ENCODE measurements around the gene TNNI3K.

The TNNI3K gene

GRCh38 chr1:74496669-74497068, 261.5 kb downstream of the TNNI3K start:
- in situ Hi-C loops (cut with MboI; ENCODE audit: low pct_unique_long_range_greater_than_20kb, low sequenced_read_pairs, unreplicated experiment): no loop called here
- TF ChIP-seq CTCF (IDR thresholded peaks at IDR 0.05; ENCODE audit: extremely low read depth, insufficient read depth, missing control alignments): no peak
- no peak for DNase-seq (ENCODE audit: low spot score)

GRCh38 chr1:74498901-74499300, 263.7 kb downstream of the TNNI3K start:
- no peak for TF ChIP-seq CTCF (IDR thresholded peaks at IDR 0.05; ENCODE audit: extremely low read depth, insufficient read depth, missing control alignments)
- in situ Hi-C loops (cut with MboI; ENCODE audit: low pct_unique_long_range_greater_than_20kb, low sequenced_read_pairs, unreplicated experiment): no loop called here
- DNase-seq (ENCODE audit: low spot score): no peak

GRCh38 chr1:74502432-74502831, 267.2 kb downstream of the TNNI3K start:
- no peak for TF ChIP-seq CTCF (IDR thresholded peaks at IDR 0.05; ENCODE audit: extremely low read depth, insufficient read depth, missing control alignments)
- peak; percentile 12 for DNase-seq (ENCODE audit: low spot score)
- in situ Hi-C loops (cut with MboI; ENCODE audit: low pct_unique_long_range_greater_than_20kb, low sequenced_read_pairs, unreplicated experiment): no loop called here

- TF ChIP-seq CTCF (IDR thresholded peaks at IDR 0.05; ENCODE audit: extremely low read depth, insufficient read depth, missing control alignments): no peak
- in situ Hi-C loops (cut with MboI; ENCODE audit: low pct_unique_long_range_greater_than_20kb, low sequenced_read_pairs, unreplicated experiment): no loop called here
- DNase-seq (ENCODE audit: low spot score): no peak
Observed at GRCh38 chr1:74502858-74503257, 267.7 kb downstream of the TNNI3K start.

- peak; percentile 89 for TF ChIP-seq CTCF (IDR thresholded peaks at IDR 0.05; ENCODE audit: extremely low read depth, insufficient read depth, missing control alignments)
- peak; percentile 37 for DNase-seq (ENCODE audit: low spot score)
- in situ Hi-C loops (cut with MboI; ENCODE audit: low pct_unique_long_range_greater_than_20kb, low sequenced_read_pairs, unreplicated experiment): no loop called here
Observed at GRCh38 chr1:74504125-74504932, 269.1 kb downstream of the TNNI3K start.

GRCh38 chr1:74504933-74505512, 269.8 kb downstream of the TNNI3K start:
- in situ Hi-C loops (cut with MboI; ENCODE audit: low pct_unique_long_range_greater_than_20kb, low sequenced_read_pairs, unreplicated experiment): no loop called here
- DNase-seq (ENCODE audit: low spot score): no peak
- TF ChIP-seq CTCF (IDR thresholded peaks at IDR 0.05; ENCODE audit: extremely low read depth, insufficient read depth, missing control alignments): no peak
